HG02981 (cell line): Measurements from ENCODE around the gene CROCC.
"Not testable (repeated sequence)": the region's sequence is repeated elsewhere in the genome, so short reads cannot be mapped to it uniquely, and the experiment has no call there.

ENCODE experiments used
- ATAC-seq: cut with Tn5 transposase; IDR thresholded peaks from one replicate; pipeline ENCODE4 v1.9.1; 2021; ENCODE audit warnings: mild to moderate bottlenecking, moderate library complexity; ENCODE audit not compliant: unreplicated experiment

CROCC gene

DNA sequence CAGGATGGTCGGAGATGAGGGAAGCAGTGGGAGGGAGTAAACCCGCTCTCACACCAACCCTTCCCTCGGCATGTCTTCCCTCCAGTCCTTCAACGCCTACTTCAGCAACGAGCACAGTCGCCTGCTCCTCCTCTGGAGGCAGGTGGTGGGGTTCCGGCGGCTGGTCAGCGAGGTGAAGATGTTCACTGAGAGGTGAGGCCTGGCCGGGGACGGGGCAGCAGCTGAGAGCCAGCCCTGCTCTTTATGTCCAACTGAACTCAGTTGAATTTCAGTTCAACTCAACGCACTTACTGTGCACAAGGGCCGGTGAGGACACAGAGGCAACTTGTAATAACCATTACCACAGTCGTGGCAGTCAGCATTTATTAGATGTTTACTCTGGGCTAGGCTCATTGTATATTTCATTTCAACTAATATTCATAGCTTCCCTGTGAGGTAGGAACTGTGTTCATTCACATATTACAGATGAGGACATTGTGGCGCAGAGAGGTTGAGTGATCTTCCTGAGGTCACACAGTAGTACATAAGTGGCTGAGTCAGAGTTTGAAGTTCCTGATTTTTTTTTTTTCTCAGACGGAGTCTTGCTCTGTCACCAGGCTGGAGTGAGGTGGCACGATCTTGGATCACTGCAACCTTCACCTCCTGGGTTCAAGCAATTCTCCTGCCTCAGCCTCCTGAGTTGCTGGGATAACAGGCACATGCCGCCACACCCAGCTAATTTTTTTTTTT, 9.6 kb downstream of the CROCC start:
- ATAC-seq = not testable (repeated sequence)

DNA sequence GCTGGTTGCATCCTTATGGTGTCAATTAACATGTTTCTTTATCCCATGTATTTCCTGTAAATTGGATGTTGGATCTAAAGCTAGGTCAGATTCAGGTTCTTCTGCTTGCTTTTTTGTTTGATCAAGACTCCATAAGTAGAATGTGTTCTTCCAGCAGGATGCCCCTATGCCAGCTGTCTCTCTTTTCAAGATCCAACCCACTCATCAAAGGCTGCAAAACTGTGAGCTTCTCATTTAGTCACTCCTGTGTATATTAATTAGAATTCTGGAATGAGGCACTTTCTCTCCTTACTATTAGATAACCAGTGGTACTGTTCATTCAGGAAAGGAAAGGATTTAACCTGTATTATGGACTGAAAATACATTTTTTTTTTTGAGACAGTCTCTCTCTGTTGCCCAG, 12.2 kb downstream of the CROCC start:
- ATAC-seq = not testable (repeated sequence)

DNA sequence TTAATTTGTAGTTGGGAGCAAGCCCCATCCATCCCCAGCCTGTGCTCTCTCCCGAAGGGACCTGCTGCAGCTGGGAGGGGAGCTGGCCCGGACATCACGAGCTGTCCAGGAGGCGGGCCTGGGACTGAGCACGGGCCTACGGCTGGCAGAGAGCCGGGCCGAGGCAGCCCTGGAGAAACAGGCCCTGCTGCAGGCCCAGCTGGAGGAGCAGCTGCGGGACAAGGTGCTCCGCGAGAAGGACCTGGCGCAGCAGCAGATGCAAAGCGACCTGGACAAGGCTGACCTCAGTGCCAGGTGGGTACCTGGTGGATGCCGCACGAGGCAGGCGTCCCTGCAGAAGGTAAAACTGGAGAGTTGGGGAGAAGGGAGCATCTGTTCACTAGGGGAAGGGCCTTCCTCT, 14.8 kb downstream of the CROCC start:
- ATAC-seq = not testable (repeated sequence)

DNA sequence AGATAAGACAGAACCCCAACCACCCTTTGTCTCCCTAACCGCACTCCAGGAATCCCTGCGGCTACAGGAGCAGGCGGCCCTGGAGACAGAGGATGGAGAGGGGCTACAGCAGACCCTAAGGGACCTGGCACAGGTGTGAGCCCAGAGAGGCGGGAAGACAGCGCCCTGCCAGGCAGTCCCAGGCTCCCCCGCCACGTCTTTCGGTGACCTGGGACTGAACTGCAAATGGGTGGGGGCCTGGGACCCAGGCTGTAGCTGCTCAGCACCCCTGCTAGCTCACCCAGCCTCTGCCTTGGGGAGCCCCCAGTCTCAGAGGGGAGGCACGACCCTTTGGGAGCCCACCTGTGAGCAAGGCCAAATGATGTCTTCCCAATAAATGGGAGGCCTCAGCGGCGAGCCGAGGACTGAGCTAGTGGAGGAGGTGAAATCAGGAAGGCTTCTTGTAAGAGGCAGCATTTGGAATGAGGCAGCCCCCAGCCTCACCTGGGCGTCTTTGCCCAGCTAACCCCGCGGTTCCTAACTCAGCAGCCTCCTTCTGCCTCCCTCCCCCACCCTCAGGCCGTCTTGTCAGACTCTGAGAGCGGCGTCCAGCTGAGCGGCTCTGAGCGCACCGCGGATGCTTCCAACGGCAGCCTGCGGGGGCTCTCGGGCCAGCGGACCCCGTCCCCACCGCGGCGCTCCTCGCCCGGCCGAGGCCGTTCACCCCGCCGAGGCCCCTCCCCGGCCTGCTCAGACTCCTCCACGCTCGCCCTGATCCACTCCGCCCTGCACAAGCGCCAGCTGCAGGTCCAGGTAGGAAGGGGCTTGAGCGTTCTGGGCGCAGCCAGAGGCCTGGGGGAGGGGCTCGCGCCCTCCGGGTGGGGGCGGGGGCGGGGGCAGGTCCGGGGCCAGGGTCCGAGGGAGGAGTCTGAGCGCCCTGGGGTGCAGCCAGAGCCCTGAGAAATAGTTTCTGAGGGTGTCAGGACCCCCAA, 16.9 kb downstream of the CROCC start:
- ATAC-seq = no peak

DNA sequence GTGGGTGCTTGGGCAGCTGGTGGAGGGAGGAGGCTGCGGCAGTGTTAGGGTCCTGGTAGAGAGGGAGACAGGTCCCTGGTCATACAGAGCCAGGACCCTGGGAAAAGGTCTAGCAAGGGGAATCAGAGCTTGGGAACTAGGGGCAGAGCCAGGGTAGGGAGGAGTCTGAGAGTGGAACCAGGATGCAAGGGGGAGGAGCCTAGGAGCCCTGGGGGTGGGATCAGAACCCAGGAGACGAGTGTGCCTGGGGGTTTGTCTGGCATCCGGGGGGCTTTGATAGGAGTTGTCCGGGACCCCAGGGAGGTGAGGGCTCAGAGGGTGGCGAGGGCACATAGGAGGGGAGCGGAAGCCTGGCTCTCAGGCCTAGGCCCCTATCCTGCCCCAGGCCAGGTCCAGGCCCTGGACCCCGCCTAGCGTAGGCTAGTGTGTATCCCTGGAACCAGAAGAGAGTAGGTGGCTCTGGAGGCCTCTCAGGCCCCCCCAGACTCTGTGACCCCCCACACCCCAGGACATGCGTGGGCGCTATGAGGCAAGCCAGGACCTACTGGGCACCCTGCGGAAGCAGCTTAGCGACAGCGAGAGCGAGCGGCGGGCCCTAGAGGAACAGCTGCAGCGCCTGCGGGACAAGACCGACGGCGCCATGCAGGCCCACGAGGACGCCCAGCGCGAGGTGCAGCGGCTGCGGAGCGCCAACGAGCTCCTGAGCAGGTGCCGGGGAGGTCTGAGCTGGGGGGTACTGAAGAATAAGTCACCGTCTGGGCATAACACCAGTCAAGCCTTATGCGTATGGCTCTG, 17.9 kb downstream of the CROCC start:
- not testable (repeated sequence) for ATAC-seq

DNA sequence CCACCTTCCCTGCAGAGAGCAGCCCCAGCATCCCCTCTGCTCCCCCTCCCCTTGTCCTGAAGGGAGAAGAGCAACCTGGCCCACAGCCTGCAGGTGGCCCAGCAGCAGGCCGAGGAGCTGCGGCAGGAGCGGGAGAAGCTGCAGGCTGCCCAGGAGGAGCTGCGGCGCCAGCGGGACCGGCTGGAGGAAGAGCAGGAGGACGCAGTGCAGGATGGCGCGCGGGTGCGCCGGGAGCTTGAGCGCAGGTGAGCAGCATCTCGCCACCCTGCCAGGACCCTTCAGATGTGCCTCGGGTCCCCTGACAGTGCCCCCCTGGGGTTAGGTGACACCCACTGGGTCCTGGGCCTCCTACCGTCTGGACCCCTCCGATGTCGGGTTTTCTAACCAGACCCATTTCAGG, 22.3 kb downstream of the CROCC start:
- no peak for ATAC-seq

DNA sequence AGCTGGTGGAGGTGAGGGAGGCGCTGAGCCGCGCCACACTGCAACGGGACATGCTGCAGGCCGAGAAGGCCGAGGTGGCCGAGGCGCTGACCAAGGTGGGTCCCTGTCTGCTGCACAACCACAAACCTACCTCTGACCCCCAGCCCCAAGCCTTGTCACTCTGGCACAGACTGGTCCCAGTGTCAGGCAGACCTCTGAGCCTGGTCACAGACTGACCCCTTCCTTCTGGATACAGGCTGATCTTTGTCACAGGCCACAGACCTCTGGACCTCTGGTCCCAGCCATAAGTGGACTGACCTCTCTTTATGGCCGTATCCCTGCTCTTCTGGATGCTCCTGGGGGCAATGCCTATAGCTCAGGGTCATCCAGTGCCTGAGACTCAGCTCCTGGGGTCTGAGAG, 23.8 kb downstream of the CROCC start:
- ATAC-seq = not testable (repeated sequence)

DNA sequence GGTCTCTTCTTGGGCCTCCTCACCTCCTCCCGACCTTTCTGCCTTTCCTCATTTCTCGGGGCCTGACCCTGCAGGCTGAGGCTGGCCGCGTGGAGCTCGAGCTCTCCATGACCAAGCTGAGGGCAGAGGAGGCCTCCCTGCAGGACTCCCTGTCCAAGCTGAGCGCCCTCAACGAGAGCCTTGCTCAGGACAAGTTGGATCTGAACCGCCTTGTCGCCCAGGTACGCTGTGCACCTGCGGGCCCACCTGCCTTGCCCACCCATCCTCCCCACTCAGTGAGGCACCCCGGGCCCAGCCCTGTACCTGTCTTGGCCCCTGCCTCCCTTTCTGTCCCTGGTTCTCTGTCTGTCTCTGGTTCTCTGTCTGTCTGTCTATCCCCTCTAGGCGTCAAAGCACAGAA, 24.5 kb downstream of the CROCC start:
- not testable (repeated sequence) for ATAC-seq

DNA sequence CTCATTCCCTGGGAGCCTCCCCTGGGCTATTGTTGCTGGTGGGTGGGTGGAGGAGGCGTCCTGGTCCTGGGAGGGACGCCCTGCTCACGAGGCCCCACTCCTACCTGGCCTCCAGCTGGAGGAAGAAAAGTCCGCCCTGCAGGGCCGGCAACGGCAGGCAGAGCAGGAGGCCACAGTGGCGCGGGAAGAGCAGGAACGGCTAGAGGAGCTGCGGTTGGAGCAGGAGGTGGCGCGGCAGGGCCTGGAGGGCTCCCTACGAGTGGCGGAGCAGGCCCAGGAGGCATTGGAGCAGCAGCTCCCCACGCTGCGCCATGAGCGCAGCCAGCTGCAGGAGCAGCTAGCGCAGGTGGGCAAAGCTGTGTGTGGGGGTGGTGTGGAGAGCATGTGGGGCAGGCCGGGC, 24.9 kb downstream of the CROCC start:
- no peak for ATAC-seq

DNA sequence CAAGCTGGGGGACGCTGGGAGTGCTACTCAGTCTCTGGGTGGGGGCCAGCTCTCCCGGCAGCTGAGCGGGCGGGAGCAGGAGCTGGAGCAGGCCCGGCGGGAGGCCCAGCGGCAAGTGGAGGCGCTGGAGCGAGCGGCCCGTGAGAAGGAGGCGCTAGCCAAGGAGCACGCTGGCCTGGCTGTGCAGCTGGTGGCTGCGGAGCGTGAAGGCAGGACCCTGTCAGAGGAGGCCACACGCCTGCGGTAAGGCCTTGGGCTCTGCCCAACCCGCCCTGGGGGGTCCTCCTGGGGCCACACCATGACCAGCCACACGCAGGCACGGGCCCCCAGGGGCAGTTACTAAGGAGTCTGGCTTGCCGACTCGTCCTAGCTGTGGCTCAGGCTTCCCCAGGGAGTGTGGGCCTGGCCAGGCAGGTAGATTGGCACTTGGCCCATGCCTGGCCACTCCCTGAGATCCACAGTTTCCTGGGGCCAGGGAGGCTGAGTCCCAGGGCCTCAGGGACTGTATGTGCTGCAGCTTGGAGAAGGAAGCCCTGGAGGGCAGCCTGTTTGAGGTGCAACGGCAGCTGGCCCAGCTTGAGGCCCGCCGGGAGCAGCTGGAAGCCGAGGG, 26.7 kb downstream of the CROCC start:
- not testable (repeated sequence) for ATAC-seq

DNA sequence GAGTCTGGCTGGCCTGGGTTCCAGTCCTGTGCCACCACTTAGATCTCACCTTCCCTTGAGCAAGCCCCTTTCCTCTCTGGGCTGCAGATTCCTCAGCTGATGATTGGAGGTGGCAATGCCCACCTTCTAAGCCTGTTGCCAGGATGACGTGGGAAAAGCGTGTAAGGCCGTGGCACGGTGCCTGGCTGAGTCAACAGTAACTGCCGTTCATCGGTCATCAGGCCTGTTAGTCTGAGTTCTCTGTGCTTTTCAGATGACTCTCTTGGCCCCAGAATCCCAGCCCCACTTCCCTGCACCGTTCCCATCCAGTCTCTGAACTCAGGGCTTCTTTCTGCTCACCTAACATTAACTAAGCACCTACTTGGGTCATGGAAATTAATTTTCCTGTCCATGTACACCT, 27.3 kb downstream of the CROCC start:
- not testable (repeated sequence) for ATAC-seq

DNA sequence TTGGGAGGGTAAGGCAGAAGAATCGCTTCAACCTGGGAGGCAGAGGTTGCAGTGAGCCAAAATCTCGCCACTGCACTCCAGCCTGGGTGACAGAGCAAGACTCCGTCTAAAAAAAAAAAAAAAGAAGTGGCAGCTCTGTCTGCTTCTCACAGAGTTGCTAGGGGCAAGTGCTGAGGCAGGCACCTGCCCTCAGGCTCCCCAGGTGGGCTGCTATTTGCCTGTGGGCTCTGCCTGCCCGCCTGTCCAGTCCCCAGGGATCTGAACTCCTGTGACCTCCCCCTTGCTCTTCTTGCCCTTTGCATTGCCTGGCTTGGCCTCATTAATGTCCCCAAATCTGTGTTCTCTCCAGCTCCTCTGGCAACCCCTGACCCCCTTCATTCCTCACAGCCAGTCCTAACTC, 30.6 kb downstream of the CROCC start:
- ATAC-seq = not testable (repeated sequence)

DNA sequence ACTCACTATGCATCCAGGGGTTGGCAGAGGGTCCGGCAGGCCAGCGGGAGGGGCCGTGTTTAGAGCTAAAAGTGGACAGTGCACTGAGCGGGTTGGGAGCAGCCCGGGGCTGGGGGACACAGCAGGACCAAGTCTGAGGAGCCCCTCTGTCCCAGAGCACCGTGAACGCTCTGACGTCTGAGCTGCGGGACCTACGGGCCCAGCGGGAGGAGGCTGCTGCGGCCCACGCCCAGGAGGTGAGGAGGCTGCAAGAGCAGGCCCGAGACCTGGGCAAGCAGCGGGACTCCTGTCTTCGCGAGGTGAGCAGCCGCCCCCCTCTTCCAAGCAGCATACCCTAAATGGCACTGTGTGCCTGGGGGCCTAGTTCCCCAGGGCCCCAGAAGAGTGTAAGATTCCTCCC, 32.8 kb downstream of the CROCC start:
- no peak for ATAC-seq

DNA sequence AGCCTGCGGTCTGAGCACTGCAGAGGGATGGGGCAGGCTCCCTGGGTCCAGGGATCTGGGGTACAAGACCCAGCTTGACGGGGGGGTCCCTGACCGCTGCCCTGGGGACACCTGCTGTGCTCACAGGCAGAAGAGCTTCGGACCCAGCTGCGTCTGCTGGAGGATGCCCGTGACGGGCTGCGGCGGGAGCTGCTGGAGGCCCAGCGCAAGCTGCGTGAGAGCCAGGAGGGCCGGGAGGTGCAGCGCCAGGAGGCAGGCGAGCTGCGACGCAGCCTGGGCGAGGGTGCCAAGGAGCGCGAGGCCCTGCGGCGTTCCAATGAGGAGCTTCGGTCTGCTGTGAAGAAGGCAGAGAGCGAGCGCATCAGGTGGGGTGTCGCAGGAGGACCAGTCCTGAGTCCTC, 33.5 kb downstream of the CROCC start:
- ATAC-seq = no peak

DNA sequence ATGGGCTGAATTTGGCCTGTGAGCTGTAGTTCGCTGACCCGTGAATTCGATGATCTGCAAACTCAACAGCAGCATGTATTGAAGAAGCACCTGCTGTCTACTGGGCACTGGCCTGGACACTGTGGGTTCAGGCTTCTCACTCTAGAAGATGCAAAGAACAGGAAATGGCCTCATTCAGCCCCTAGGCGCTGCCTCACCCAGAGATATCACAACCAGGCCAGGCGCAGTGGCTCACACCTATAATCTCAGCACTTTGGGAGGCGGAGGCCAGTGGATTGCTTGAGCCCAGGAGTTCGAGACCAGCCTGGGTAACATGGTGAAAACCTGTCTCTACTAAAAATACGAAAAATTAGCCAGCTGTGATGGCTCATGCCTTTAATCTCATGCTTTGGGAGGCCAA, 35.0 kb downstream of the CROCC start:
- no peak for ATAC-seq

DNA sequence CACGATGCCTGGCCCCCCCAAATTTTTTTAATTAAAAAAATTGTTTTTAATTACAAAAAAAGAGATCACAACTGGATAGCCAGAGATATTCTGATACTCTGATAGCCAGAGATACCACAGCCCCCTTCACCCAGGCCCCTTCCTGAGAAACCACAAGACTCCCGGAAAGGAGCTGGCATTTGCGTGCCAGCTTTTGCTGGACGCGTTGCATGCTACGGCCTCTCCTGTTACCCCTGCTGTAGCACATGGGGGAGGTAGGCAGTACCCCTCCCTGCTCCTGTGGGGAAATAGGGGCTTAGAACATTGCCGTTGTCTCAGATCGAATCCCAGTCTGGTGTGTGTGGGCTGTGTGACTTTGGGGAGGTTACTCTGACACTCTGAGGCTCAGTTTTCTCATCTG, 36.0 kb downstream of the CROCC start:
- no peak for ATAC-seq

DNA sequence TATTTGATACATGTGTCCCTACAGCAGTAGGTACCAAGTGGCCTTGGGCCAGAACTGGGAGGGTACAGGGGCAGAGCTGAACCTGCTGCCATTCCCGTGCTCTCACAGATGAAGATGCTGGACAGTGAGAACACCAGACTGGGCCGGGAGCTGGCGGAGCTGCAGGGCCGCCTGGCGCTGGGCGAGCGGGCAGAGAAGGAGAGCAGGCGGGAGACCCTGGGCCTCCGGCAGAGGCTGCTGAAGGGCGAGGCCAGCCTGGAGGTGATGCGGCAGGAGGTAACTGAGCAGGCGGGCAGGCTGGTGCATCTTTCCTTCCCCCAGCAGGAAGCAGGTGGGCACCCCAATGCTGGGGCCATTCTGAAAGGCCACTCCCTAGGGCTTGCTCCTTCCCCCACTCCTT, 36.7 kb downstream of the CROCC start:
- no peak for ATAC-seq

DNA sequence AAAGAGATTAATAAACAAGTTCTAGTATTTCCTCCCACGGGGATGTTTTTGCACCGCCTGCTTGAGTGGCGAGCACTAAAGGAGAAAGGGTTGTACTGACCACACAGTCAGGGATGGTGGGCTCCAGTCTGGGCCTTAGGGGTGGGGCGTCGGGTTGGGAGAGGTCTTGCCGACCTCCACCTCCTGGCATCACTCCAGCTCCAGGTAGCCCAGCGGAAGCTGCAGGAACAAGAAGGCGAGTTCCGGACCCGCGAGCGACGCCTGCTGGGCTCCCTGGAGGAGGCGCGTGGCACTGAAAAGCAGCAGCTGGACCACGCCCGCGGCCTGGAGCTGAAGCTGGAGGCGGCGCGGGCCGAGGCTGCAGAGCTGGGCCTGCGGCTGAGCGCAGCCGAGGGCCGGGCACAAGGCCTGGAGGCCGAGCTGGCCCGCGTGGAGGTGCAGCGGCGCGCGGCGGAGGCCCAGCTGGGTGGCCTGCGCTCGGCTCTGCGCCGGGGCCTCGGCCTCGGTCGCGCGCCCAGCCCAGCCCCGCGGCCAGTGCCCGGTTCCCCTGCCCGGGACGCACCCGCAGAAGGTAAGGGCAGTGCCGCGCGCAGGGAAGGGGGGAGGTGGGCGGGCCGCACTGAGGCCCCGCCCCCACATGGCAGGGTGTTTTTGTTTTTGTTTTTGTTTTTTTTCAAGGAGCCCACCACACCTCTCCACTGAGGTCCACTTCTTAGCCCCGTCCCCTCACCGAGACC, 39.0 kb downstream of the CROCC start:
- no peak for ATAC-seq

DNA sequence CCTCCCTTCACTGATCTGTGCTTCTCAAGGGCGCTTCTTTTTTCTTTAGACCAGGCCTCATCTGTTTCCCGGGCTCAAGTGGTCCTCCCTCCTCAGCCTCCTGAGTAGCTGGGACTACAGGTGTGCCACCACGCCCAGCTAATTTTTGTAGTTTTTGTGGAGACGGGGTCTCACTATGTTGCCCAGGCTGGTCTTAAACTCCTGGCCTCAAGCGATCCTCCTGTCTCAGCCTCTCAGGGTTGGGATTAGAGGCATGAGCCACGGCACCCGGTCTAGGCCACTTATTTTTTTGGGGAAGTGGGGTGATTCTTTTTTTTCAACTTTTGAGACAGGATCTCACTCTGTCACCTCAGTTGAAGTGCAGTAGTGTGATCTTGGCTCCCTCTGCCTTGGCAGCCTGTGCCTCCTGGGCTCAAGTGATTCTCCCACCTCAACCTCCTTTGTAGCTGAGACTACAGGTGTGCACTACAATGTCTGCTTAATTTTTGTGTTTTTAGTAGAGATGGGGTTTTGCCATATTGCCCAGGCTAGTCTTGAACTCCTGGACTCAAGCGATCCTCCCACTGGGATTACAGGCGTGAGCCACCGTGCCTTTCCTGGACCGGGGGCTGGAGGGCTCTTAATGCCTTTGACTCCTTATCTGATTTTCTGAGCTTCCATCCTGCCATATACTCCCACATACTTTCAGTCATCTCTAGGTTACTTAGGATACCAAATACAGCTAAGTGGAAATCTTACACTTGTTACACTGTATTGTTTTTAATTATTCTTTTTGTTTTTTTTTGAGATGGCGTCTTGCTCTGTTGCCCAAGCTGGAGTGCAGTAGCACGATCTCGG, 39.8 kb downstream of the CROCC start:
- no peak for ATAC-seq
